ENCODE data around the gene POLR2A. TPM values are rescaled to one million over a fixed set of nuclear protein-coding genes. Genes with fewer than 3 reads are reported as not detected.

The POLR2A gene
- total RNA-seq, 3 donors from 2014 or later, result 64.2 to 174 (median 88.7) TPM

- H3K4me3 ChIP-seq, result no peak overlapping the region
- intact Hi-C loops (cut with DNase I; ENCODE audit: low total_unique reads), result no loop called here
- no peaks in the 10 kb centered on the region for H3K4me1 ChIP-seq
- no peak overlapping the region for H3K27ac ChIP-seq
- H3K27me3 ChIP-seq, result no peaks in the 10 kb centered on the region
- peaks cover 42% of the 10 kb centered on the region for H3K36me3 ChIP-seq
- TF ChIP-seq POLR2A (IDR thresholded peaks at IDR 0.05) (no peak), POLR2AphosphoS5 (IDR thresholded peaks at IDR 0.05) (no peak), CTCF (IDR thresholded peaks at IDR 0.05) (no peak)
- no peak for DNase-seq (ENCODE audit: low spot score in 2 of 2)
- H3K9me3 ChIP-seq, result no peaks in the 10 kb centered on the region
Observed at GRCh38 chr17:7503521-7503920, 19.4 kb downstream of the POLR2A start.

- TF ChIP-seq CTCF (IDR thresholded peaks at IDR 0.05) (no peak), POLR2AphosphoS5 (IDR thresholded peaks at IDR 0.05) (no peak), POLR2A (IDR thresholded peaks at IDR 0.05) (no peak)
- Histone ChIP-seq H3K27me3 (no peaks in the 10 kb centered on the region), H3K4me1 (no peaks in the 10 kb centered on the region), H3K4me3 (no peak overlapping the region), H3K36me3 (peaks cover 23% of the 10 kb centered on the region), H3K9me3 (no peaks in the 10 kb centered on the region), H3K27ac (no peak overlapping the region)
- DNase-seq (ENCODE audit: low spot score in 2 of 2), result no peak
- intact Hi-C loops (cut with DNase I; ENCODE audit: low total_unique reads), result no loop called here
Observed at GRCh38 chr17:7508145-7508544, 24.0 kb downstream of the POLR2A start.

GRCh38 chr17:7508846-7509245, 24.7 kb downstream of the POLR2A start:
- H3K36me3 ChIP-seq, result peaks cover 16% of the 10 kb centered on the region
- intact Hi-C loops (cut with DNase I; ENCODE audit: low total_unique reads), result no loop called here
- DNase-seq (ENCODE audit: low spot score in 2 of 2), result no peak
- no peaks in the 10 kb centered on the region for H3K27me3 ChIP-seq
- H3K4me1 ChIP-seq, result no peaks in the 10 kb centered on the region
- TF ChIP-seq POLR2AphosphoS5 (IDR thresholded peaks at IDR 0.05) (no peak), CTCF (IDR thresholded peaks at IDR 0.05) (no peak), POLR2A (IDR thresholded peaks at IDR 0.05) (no peak)
- H3K4me3 ChIP-seq, result no peak overlapping the region
- H3K9me3 ChIP-seq, result no peaks in the 10 kb centered on the region
- H3K27ac ChIP-seq, result no peak overlapping the region

GRCh38 chr17:7509937-7510336, 25.8 kb downstream of the POLR2A start:
- no peaks in the 10 kb centered on the region for H3K27me3 ChIP-seq
- TF ChIP-seq POLR2AphosphoS5 (IDR thresholded peaks at IDR 0.05) (no peak), POLR2A (IDR thresholded peaks at IDR 0.05) (no peak), CTCF (IDR thresholded peaks at IDR 0.05) (no peak)
- DNase-seq (ENCODE audit: low spot score in 2 of 2), result no peak
- no peak overlapping the region for H3K4me3 ChIP-seq
- intact Hi-C loops (cut with DNase I; ENCODE audit: low total_unique reads), result loop anchor here (10.0 kb wide), 1 partner anchor 55 kb away; the partner anchor contains the start of gene SENP3
- H3K4me1 ChIP-seq, result no peaks in the 10 kb centered on the region
- H3K27ac ChIP-seq, result no peak overlapping the region
- no peaks in the 10 kb centered on the region for H3K9me3 ChIP-seq
- H3K36me3 ChIP-seq, result peaks cover 9% of the 10 kb centered on the region

GRCh38 chr17:7511108-7511507, 26.9 kb downstream of the POLR2A start:
- DNase-seq (ENCODE audit: low spot score in 2 of 2), result no peak
- Histone ChIP-seq H3K9me3 (no peaks in the 10 kb centered on the region), H3K36me3 (peaks cover 9% of the 10 kb centered on the region), H3K4me1 (no peaks in the 10 kb centered on the region), H3K27ac (no peak overlapping the region), H3K4me3 (no peak overlapping the region), H3K27me3 (no peaks in the 10 kb centered on the region)
- intact Hi-C loops (cut with DNase I; ENCODE audit: low total_unique reads), result loop anchor here (10.0 kb wide), 1 partner anchor 54 kb away; the partner anchor contains the start of gene SENP3
- TF ChIP-seq CTCF (IDR thresholded peaks at IDR 0.05) (no peak), POLR2AphosphoS5 (IDR thresholded peaks at IDR 0.05) (no peak), POLR2A (IDR thresholded peaks at IDR 0.05) (no peak)

All from breast epithelium (tissue), 4 donors.